Keratinocyte (primary cell): ENCODE measurements around the gene ARHGEF28. TPM values are rescaled to one million over a fixed set of nuclear protein-coding genes. Genes with fewer than 3 reads are reported as not detected.

Source experiments
- DNase-seq: peaks from one replicate; pipeline ENCODE4 v3.0.0-alpha.2; 2011; ENCODE audit warnings: low read depth, missing footprints, low spot score
- FAIRE-seq: peaks from 2 replicates; lab custom pipeline; 2011; peaks lifted over from hg19 to GRCh38; lab: Jason Lieb, UNC
- H2AFZ ChIP-seq: 2 replicates; pipeline ENCODE4 v1.6.0; 2012; ENCODE audit warnings: low read length, control low read depth, inconsistent platforms; ENCODE audit not compliant: control insufficient read depth
- H3K27ac ChIP-seq: 2 replicates; pipeline ENCODE4 v1.5.1; 2011; ENCODE audit warnings: low read length; ENCODE audit not compliant: control insufficient read depth, insufficient read depth
- H3K27me3 ChIP-seq: 3 replicates; pipeline ENCODE4 v1.6.0; 2011; ENCODE audit warnings: low read length; ENCODE audit not compliant: control insufficient read depth, insufficient read depth; ENCODE audit errors: extremely low read depth
- H3K36me3 ChIP-seq, 2 experiments: 2 replicates in 1 of 2; 3 replicates in 1 of 2; pipeline ENCODE4 v1.5.1; 2011; ENCODE audit warnings: low read length in 2 of 2, mild to moderate bottlenecking in 1 of 2; ENCODE audit not compliant: control insufficient read depth in 2 of 2, insufficient read depth in 2 of 2; ENCODE audit errors: extremely low read depth in 1 of 2
- H3K4me1 ChIP-seq: 3 replicates; pipeline ENCODE4 v1.5.1; 2011; ENCODE audit warnings: low read length; ENCODE audit not compliant: control insufficient read depth, insufficient read depth; ENCODE audit errors: extremely low read depth
- H3K4me2 ChIP-seq: 3 replicates; pipeline ENCODE4 v1.6.0; 2011; ENCODE audit warnings: low read depth, low read length; ENCODE audit not compliant: control insufficient read depth, insufficient read depth; ENCODE audit errors: extremely low read depth
- H3K4me3 ChIP-seq, 3 experiments: fragments of 200-600 bp in 1 of 3; sonication (generic) in 1 of 3; 2 replicates in 2 of 3; 3 replicates in 1 of 3; pipeline ENCODE4 v1.5.1; 2011 to 2016; ENCODE audit warnings: low read length in 3 of 3, mild to moderate bottlenecking in 3 of 3, control low read depth in 2 of 3, inconsistent platforms in 1 of 3, low read depth in 1 of 3, mixed read lengths in 1 of 3, mixed run types in 1 of 3, moderate library complexity in 1 of 3; ENCODE audit not compliant: control insufficient read depth in 2 of 3, insufficient read depth in 2 of 3; ENCODE audit errors: extremely low read depth in 1 of 3
- H3K79me2 ChIP-seq: 2 replicates; pipeline ENCODE4 v1.6.0; 2012; ENCODE audit warnings: low read length; ENCODE audit not compliant: control insufficient read depth, insufficient read depth
- H3K9ac ChIP-seq: 3 replicates; pipeline ENCODE4 v1.6.0; 2011; ENCODE audit warnings: low read length; ENCODE audit not compliant: control insufficient read depth, insufficient read depth; ENCODE audit errors: extremely low read depth
- H3K9me1 ChIP-seq: 3 replicates; pipeline ENCODE4 v1.6.0; 2011; ENCODE audit warnings: low read length; ENCODE audit not compliant: control insufficient read depth, insufficient read depth; ENCODE audit errors: extremely low read depth
- H3K9me3 ChIP-seq: 2 replicates; pipeline ENCODE4 v1.5.1; 2012; ENCODE audit warnings: low read depth, low read length; ENCODE audit not compliant: control insufficient read depth
- H4K20me1 ChIP-seq: 3 replicates; pipeline ENCODE4 v1.6.0; 2011; ENCODE audit warnings: low read length; ENCODE audit not compliant: control insufficient read depth, insufficient read depth; ENCODE audit errors: extremely low read depth
- EZH2 ChIP-seq: IDR thresholded peaks from one replicate; pipeline ENCODE4 v1.6.1; 2012; ENCODE audit warnings: inconsistent platforms, mild to moderate bottlenecking, low read length, moderate library complexity
- dilution Hi-C: fragments of 300-500 bp; cut with MboI; formaldehyde crosslinking; loops from one replicate; pipeline ENCODE4 v1.7.0; 2020; ENCODE audit warnings: low sequenced_read_pairs; ENCODE audit not compliant: extremely low pct_ligation_motif_present
- polyA plus RNA-seq, 5 experiments: library from polyadenylated mRNA; depleted of rRNA in 3 of 5; stranded (reverse) in 3 of 5; stranded (forward) in 1 of 5; unstranded in 1 of 5; fragments of >200 nt; gene quantifications; 1 replicate in 1 of 5; 2 replicates in 3 of 5; 3 replicates in 1 of 5; pipeline versions ENCODE4 v1.2.1 to v1.2.3, GENCODE V29; 2011 to 2012; ENCODE audit warnings: missing spikeins in 2 of 5, low read depth in 1 of 5, low replicate concordance in 1 of 5
- TF ChIP-seq, protein P1 (sequence below), 3 experiments: IDR thresholded peaks in 1 of 3; conservative IDR thresholded peaks in 1 of 3; optimal IDR thresholded peaks in 1 of 3; 2 replicates in 2 of 3; 3 replicates in 1 of 3; pipeline versions ENCODE3 to v1.5.1; 2011; ENCODE audit warnings: low read length in 3 of 3, mild to moderate bottlenecking in 3 of 3, moderate library complexity in 2 of 3, control low read depth in 1 of 3, inconsistent platforms in 1 of 3; ENCODE audit not compliant: insufficient read depth in 2 of 3; ENCODE audit errors: extremely low read depth in 1 of 3

The ARHGEF28 gene
- polyA plus RNA-seq, 1 donor (not counting 4 experiments of a cell fraction or from before 2014, with no cell fraction given), result 31.6 TPM

DNA sequence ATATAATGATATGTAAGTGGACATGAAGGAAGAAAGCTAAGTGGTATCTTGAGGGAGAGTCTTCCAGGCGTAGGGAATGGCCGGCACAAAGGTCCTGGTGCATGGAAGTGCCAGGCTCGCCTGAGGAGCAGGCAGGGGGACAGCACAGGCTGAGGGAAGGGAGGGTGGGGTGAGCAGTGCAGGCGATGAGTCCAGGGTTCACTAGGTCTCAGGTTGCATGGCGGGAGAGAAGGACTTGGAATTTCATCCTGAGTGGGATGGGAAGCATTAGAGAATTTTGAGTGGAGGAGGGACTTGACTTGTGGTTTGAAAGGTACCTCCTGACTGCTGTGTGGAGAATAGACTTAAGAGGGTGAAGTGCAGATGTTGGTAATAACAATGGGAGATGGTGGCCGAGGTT is 268.9 kb downstream of the ARHGEF28 start:
- Histone ChIP-seq H3K36me3 (peaks cover 36 to 45% of the 10 kb centered on the region in 2 experiments), H3K4me1 (no peaks in the 10 kb centered on the region), H3K9me3 (no peaks in the 10 kb centered on the region), H3K4me2 (no peak overlapping the region), H3K4me3 (no peak overlapping the region), H3K27me3 (no peaks in the 10 kb centered on the region), H3K9ac (no peak overlapping the region), H2AFZ (no peak overlapping the region), H4K20me1 (no peaks in the 10 kb centered on the region), H3K9me1 (no peaks in the 10 kb centered on the region), H3K79me2 (no peaks in the 10 kb centered on the region), H3K27ac (no peak overlapping the region)
- no peak for DNase-seq
- TF ChIP-seq EZH2, result no peak
- TF ChIP-seq, protein P1, sequence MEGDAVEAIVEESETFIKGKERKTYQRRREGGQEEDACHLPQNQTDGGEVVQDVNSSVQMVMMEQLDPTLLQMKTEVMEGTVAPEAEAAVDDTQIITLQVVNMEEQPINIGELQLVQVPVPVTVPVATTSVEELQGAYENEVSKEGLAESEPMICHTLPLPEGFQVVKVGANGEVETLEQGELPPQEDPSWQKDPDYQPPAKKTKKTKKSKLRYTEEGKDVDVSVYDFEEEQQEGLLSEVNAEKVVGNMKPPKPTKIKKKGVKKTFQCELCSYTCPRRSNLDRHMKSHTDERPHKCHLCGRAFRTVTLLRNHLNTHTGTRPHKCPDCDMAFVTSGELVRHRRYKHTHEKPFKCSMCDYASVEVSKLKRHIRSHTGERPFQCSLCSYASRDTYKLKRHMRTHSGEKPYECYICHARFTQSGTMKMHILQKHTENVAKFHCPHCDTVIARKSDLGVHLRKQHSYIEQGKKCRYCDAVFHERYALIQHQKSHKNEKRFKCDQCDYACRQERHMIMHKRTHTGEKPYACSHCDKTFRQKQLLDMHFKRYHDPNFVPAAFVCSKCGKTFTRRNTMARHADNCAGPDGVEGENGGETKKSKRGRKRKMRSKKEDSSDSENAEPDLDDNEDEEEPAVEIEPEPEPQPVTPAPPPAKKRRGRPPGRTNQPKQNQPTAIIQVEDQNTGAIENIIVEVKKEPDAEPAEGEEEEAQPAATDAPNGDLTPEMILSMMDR (optimal IDR thresholded peaks at IDR 0.05 in 1 of 3, IDR thresholded peaks at IDR 0.05 in 1 of 3, conservative IDR thresholded peaks at IDR 0.05 in 1 of 3; ENCODE audit: extremely low read depth in 1 of 3, insufficient read depth in 2 of 3, low read length in 3 of 3), result no peak
- FAIRE-seq, result no peak
- dilution Hi-C loops, result no loop called here

DNA sequence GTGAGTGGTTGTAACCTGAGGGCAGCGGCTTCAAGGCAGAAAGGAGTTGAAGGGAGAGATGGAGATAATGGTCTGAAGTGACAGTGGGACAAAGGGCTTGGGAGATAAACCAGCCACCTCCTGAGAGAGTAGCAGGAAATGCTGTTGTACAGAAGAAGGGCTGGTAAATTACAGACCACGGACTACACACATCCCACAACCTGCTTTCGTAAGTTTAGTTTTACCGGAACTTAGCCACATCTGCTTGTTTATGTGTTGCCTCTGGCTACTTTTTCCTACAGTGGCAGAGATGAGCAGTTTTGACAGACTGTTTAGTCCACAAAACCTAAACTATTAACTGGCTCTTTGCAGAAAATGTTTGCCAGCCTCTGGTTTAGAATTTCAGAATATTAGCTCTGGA is 269.5 kb downstream of the ARHGEF28 start:
- Histone ChIP-seq H2AFZ (no peak overlapping the region), H3K4me2 (no peak overlapping the region), H3K9me1 (no peaks in the 10 kb centered on the region), H3K4me3 (no peak overlapping the region), H3K9me3 (no peaks in the 10 kb centered on the region), H3K9ac (no peak overlapping the region), H3K79me2 (no peaks in the 10 kb centered on the region), H3K4me1 (no peaks in the 10 kb centered on the region), H3K27me3 (no peaks in the 10 kb centered on the region), H3K36me3 (peaks cover 32 to 40% of the 10 kb centered on the region in 2 experiments), H4K20me1 (no peaks in the 10 kb centered on the region), H3K27ac (no peak overlapping the region)
- no peak for TF ChIP-seq EZH2
- TF ChIP-seq, protein P1 (optimal IDR thresholded peaks at IDR 0.05 in 1 of 3, IDR thresholded peaks at IDR 0.05 in 1 of 3, conservative IDR thresholded peaks at IDR 0.05 in 1 of 3; ENCODE audit: extremely low read depth in 1 of 3, insufficient read depth in 2 of 3, low read length in 3 of 3), result no peak
- FAIRE-seq, result no peak
- DNase-seq, result no peak
- dilution Hi-C loops, result no loop called here
